ENCODE results near the gene NACC2. TPM values are rescaled to one million over a fixed set of nuclear protein-coding genes. Genes with fewer than 3 reads are reported as not detected.

The NACC2 gene
- total RNA-seq (ENCODE audit: unreplicated experiment) = 3.9 TPM
- long read RNA-seq, full-length matches to known transcripts = 1 of 3 reads
- long read RNA-seq, partial matches to known transcripts = 0 of 3 reads
- long read RNA-seq, other reads (novel, unspliced or antisense) = 2 of 3 reads

- H3K27ac Mint-ChIP-seq (ENCODE audit: unreplicated experiment) = no peak within 1 kb of the TSS
- TF ChIP-seq, protein P1, sequence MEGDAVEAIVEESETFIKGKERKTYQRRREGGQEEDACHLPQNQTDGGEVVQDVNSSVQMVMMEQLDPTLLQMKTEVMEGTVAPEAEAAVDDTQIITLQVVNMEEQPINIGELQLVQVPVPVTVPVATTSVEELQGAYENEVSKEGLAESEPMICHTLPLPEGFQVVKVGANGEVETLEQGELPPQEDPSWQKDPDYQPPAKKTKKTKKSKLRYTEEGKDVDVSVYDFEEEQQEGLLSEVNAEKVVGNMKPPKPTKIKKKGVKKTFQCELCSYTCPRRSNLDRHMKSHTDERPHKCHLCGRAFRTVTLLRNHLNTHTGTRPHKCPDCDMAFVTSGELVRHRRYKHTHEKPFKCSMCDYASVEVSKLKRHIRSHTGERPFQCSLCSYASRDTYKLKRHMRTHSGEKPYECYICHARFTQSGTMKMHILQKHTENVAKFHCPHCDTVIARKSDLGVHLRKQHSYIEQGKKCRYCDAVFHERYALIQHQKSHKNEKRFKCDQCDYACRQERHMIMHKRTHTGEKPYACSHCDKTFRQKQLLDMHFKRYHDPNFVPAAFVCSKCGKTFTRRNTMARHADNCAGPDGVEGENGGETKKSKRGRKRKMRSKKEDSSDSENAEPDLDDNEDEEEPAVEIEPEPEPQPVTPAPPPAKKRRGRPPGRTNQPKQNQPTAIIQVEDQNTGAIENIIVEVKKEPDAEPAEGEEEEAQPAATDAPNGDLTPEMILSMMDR (IDR thresholded peaks at IDR 0.05; ENCODE audit: partially characterized antibody, unreplicated experiment) = no peak
- H3K36me3 Mint-ChIP-seq (ENCODE audit: unreplicated experiment) = no peaks in the 10 kb centered on the region
- no peak for DNase-seq
- H3K4me3 Mint-ChIP-seq (ENCODE audit: unreplicated experiment) = no peak within 1 kb of the TSS
- peaks cover 6% of the 10 kb centered on the region for H3K4me1 Mint-ChIP-seq (ENCODE audit: low read depth, unreplicated experiment)
- peaks cover 10% of the 10 kb centered on the region for H3K27me3 Mint-ChIP-seq (ENCODE audit: unreplicated experiment)
- peaks cover 8% of the 10 kb centered on the region for H3K9me3 Mint-ChIP-seq (ENCODE audit: unreplicated experiment)
Measured at GRCh38 chr9:136095070-136096058, at the start of gene NACC2. TSS of gene NACC2 (minus strand) at chr9:136095289. CDS start at chr9:136050521, 44,768 bp downstream.

GRCh38 chr9:136144450-136144849, 49.4 kb upstream of the NACC2 start:
- TF ChIP-seq, protein P1 (IDR thresholded peaks at IDR 0.05; ENCODE audit: partially characterized antibody, unreplicated experiment) = no peak
- Mint-ChIP-seq H3K4me1 (ENCODE audit: low read depth, unreplicated experiment) (peaks cover 4% of the 10 kb centered on the region), H3K27ac (ENCODE audit: unreplicated experiment) (no peak overlapping the region), H3K4me3 (ENCODE audit: unreplicated experiment) (no peak overlapping the region), H3K36me3 (ENCODE audit: unreplicated experiment) (no peaks in the 10 kb centered on the region), H3K27me3 (ENCODE audit: unreplicated experiment) (peaks cover 1% of the 10 kb centered on the region), H3K9me3 (ENCODE audit: unreplicated experiment) (peaks cover 2% of the 10 kb centered on the region)
- DNase-seq = no peak

DNA sequence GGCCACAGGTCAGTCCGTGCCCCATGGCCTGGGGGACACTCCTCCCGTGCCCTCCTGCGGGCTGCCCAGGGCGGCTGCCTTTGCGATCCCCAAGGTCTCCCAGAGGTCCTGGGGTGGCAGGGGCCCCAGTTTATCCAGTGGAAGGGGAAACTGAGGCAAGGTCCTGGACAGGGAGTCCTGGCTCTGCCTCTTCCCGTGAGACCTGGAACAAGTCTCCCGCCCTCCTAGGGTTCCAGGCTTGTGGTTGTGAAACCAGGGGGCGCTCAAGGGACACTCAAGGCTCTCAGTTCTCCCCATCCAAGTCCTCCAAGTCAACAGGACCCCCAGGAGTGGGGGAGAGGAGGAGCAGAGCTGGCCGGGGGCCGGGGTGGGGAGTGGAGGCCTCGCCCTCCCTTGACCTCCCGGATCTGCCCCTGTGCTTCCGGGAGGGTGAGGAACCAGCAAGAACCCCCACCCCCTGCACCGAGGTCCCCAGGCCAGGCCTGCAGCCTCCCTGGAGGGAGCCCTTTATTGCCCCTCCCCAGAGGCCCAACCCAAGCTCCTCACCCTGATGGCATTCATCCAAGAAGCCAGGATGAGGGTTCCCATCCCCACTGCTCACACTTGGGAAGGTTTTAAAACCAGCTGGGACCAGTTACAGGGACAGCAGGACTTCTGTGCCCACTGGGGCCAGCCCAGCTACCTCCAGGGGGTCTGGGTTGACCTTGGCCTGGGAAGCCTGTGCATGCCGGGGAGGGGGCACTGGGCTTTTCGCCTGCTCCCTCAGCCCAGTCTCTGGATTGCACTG, 48.3 kb upstream of the NACC2 start:
- peak; percentile 65 for DNase-seq
- Mint-ChIP-seq H3K4me3 (ENCODE audit: unreplicated experiment) (no peak overlapping the region), H3K27ac (ENCODE audit: unreplicated experiment) (no peak overlapping the region), H3K36me3 (ENCODE audit: unreplicated experiment) (no peaks in the 10 kb centered on the region), H3K9me3 (ENCODE audit: unreplicated experiment) (peaks cover 2% of the 10 kb centered on the region), H3K4me1 (ENCODE audit: low read depth, unreplicated experiment) (peaks cover 7% of the 10 kb centered on the region), H3K27me3 (ENCODE audit: unreplicated experiment) (peaks cover 1% of the 10 kb centered on the region)
- TF ChIP-seq, protein P1 (IDR thresholded peaks at IDR 0.05; ENCODE audit: partially characterized antibody, unreplicated experiment) = peak; percentile 57

DNA sequence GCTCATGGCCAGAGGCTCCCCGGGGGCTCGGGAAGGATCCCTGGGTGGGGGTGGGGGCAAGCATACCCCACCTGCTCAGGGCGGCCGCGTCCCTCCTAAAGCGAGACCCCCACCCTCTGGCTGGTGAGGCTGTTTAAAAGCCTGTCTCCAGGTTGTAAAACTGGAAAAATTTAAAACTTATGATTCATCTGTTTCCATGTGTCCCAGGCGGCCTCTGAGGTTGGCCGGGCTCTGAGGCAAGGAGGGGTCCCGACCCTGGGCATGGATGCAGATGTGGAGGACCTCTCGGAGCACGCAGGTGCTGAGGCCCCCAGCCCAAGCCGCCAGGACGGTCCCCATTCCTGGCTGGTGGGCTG, 47.7 kb upstream of the NACC2 start:
- no peak for DNase-seq
- no peak overlapping the region for H3K4me3 Mint-ChIP-seq (ENCODE audit: unreplicated experiment)
- H3K27ac Mint-ChIP-seq (ENCODE audit: unreplicated experiment) = no peak overlapping the region
- peaks cover 1% of the 10 kb centered on the region for H3K27me3 Mint-ChIP-seq (ENCODE audit: unreplicated experiment)
- H3K9me3 Mint-ChIP-seq (ENCODE audit: unreplicated experiment) = peaks cover 2% of the 10 kb centered on the region
- TF ChIP-seq, protein P1 (IDR thresholded peaks at IDR 0.05; ENCODE audit: partially characterized antibody, unreplicated experiment) = no peak
- H3K36me3 Mint-ChIP-seq (ENCODE audit: unreplicated experiment) = no peaks in the 10 kb centered on the region
- H3K4me1 Mint-ChIP-seq (ENCODE audit: low read depth, unreplicated experiment) = peaks cover 6% of the 10 kb centered on the region
